ENCODE measurements around the gene IPO8.
"Not testable (repeated sequence)": the region's sequence is repeated elsewhere in the genome, so short reads cannot be mapped to it uniquely, and the experiment has no call there.

GRCh38 chr12:30609819-30610218, 85.8 kb downstream of the IPO8 start:
- TF ChIP-seq, protein P1, sequence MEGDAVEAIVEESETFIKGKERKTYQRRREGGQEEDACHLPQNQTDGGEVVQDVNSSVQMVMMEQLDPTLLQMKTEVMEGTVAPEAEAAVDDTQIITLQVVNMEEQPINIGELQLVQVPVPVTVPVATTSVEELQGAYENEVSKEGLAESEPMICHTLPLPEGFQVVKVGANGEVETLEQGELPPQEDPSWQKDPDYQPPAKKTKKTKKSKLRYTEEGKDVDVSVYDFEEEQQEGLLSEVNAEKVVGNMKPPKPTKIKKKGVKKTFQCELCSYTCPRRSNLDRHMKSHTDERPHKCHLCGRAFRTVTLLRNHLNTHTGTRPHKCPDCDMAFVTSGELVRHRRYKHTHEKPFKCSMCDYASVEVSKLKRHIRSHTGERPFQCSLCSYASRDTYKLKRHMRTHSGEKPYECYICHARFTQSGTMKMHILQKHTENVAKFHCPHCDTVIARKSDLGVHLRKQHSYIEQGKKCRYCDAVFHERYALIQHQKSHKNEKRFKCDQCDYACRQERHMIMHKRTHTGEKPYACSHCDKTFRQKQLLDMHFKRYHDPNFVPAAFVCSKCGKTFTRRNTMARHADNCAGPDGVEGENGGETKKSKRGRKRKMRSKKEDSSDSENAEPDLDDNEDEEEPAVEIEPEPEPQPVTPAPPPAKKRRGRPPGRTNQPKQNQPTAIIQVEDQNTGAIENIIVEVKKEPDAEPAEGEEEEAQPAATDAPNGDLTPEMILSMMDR (IDR thresholded peaks at IDR 0.05) = not testable (repeated sequence)
- not testable (repeated sequence) for TF ChIP-seq POLR2AphosphoS5, EP300 (IDR thresholded peaks at IDR 0.05)
